Erythroblast (primary cell): ENCODE results near the gene FAM149A.

Experiments
- GATA1 ChIP-seq: IDR thresholded peaks from 2 replicates; pipeline ENCODE4 v1.6.1; 2011; ENCODE audit warnings: low read depth, mild to moderate bottlenecking, control low read depth, low read length, moderate library complexity
- POLR2A ChIP-seq: IDR thresholded peaks from 2 replicates; pipeline ENCODE4 v1.6.1; 2011; ENCODE audit warnings: mild to moderate bottlenecking, low read length

DNA sequence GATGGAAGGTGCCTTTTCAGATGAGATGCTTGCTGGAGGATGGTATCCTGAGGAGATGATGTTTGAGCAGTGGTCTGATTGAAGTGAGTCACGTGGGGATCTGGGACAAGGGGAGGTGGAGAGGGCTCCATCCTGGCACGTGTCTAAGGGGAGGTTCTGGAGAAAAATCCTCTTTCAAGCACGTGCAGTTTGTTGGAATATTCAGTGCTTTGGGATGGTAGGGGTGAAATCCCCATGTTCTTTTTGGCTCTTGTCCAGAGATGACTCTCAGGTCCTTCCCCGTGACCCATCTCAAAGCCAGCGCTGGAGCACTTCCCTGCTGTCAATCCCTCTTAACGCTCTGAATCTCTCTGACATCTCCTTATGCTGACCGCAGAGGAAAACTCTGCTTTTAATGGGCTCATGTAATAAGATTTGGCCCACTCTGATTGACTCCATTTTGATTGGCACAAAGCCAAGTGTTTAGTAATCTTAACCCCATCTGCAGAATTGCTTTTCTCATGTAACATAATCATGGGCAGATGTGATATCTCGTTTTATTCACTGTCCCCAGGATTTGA is 112.0 kb downstream of the FAM149A start:
- TF ChIP-seq POLR2A (no peak), GATA1 (no peak)
